ENCODE data around the gene GGN.
"Not testable (repeated sequence)": the region's sequence is repeated elsewhere in the genome, so short reads cannot be mapped to it uniquely, and the experiment has no call there.

GGN gene

DNA sequence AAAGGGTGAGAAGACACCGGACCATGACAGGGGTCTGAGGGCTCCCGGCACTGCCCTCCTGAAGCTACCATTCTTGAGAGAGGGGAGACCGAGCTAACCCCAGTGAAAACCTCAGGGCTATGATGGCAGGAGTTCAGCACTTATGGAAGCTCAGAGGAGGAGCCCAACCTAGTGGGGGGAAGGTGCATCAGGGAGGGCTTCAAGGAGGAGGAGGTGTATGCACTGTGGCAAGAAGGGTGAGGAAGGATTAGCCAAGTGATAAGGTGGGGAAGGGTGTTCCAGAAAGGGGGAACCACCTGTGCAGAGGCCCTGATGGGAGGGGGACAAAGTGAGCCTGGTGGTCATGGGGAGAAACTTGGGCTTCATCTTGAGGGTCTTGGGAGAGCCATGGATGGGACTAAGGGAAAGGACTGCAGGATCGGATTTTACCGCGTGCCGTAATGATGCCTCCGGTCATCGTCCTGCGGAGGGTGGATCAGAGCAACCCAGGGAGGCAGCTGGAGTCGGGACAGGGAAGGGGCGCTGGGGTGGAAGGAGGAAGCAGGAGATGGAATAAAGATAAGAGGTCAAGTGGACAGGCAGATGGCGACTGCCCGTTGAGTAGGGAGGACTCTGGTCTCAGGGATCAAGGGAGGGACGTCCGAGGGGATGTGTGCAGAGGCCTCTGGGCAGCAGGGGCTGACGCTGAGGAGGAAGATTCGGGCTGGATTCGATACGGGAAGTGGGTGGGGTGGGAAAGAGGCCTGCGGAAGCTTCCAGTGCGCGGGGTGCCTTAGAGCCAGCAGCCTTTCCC, 26.8 kb downstream of the GGN start:
- no peak for DNase-seq

DNA sequence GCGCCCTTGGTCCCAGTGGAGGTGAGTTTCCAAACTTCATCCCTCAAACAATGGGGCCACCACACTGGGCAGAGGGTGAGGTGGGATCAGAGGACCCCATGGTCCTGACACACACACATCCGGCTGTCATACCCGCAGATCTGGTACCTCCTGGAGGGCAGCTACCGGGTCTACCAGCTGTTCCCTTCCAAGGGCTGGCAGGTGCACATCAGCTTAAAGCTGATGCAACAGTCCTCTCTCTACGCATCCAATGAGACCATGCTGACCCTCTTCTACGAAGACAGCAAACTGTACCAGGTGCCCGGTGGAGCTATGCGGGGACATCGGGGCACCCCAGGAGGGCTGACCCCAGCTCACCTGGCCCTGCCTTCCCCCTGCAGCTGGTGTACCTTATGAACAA, 27.5 kb downstream of the GGN start:
- no peak for DNase-seq

DNA sequence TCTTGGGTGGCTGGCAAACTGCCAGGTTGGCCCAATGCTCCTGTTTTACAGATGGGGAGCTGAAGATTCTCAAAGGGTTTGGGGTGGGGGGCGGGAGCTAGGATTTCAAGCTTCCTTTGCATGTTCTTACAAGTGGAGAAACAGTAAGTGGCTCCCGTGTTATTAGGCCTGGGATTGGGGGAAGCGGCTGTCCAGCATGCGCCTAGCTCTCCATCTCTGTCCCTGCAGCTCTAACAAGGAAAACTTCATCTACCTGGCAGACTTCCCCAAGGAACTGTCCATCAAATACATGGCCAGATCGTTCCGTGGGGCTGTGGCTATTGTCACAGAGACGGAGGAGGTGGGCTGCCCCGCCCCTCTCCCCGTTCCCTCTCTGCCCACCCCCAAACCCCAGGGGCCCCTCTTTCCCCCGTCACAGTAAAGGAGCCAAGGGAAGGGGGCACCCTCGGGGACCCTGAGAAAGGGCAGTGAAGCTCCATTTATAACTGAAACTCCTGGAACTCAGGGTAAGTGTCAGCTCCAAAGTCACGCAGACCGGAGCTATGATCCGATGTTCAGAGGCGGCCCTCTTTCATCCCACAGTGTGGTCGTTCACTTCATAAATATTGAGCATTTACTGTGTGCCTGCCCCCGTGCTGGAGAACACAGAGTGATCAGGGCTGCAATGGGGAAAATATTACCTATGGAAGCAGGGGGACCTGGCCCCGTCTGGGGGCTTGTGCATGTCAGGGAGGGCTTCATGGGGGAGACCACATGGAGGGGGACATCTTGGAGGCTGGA, 28.4 kb downstream of the GGN start:
- DNase-seq, result no peak

DNA sequence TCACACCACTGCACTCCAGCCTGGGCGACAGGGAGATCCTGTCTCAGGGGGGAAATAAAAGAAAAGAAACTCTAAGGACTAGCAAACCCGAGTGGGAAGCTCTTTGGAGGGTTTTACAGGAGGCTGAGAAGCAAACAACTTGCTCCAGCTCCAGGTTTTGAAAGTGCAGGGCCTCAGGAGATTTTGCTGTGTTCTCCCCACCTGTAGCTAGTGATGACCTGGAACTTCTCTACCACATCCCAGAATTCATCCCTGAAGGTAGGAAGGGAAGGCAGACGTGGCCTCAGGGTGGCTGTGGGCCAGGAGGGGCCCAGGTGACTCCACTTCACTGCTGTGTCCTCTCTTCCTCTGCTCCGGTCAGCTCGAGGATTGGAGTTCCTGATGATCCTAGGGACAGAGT, 29.8 kb downstream of the GGN start:
- no peak for DNase-seq

DNA sequence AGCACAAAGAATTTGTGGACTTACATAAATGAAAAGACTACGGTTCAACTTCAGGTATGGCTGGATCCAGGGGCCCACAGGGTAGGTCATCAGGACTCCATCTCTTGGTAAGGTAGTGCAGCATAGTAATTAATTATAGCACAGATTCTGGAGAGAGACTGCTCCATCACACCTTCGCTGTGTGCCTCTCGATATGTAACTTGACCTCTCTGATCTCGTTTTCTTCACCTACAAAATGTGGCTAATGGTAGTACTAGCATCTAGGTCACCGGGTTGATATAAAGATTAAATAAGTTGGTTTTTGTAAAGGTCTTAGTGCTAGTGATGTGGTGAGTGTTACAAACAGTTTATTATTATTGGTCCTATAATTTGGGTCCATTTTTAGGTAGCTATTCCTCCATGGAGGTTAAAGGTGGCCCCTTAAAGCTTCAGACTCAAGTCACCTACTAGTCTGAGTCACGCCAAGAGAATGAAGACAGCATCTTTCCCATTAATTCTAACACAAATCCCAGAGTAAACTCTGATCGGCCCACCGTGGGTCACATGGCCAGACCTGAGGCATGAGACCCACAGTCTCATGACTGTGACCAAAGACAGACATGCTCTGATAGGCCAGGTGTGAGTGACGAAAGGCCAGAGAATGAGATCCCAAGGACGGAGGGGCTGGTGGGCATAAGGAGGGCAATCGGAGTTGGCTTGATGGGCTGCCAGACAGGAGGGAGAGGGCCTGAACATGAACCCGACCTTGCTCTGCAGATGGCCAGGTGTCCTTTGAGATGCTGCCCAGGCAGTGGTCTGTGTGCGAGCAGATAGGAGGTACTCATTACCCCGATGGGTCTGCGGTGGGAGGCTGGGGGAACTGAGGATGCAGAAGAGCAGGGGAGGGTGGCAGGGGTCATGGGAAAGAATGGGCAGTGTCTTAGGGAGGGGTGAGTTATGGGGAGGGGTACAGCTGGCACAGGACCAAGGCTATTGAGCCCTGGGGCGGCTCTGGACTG, 31.8 kb downstream of the GGN start:
- no peak for DNase-seq

DNA sequence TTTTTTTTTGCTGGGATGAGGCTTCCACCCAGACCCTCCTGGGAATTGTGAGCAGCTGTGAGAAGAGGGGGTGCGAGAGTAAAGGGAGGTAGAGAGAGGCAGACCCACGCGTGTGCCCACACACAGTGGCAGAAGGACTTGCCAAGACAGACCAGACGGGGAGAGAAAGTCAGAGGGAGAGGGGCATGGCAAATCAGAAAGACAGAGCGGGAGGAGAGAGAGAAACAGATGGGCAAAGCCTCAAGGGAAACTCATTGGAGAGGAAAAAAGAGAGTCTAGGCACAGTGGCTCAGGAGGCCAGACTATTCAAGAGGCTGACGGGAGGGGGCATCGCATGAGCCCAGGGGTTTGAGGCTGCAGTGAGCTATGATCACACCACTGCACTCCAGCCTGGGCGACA, 35.2 kb downstream of the GGN start:
- no peak for DNase-seq

DNA sequence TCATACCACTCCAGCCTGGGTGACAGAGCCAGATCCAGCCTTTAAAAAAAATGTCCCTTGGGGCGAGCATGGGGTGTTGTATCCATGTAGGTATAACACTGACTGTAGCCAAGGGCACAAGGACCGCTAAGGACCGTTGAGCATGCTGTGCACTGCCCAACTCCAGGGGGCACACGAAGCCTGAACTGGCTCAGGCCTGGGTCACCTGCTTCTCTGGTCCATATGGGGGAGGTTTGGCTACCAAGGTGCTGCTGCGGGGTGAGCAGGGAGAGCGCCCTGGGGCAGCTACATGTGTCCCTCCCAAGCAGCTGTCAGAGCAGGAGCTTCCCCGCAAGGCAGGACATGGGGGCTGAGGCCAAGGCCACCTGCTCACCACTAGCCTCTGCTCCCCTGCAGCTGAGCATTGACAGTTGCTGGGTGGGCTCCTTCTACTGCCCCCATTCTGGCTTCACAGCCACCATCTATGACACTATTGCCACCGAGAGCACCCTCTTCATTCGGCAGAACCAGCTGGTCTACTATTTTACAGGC, 35.9 kb downstream of the GGN start:
- no peak for DNase-seq

DNA sequence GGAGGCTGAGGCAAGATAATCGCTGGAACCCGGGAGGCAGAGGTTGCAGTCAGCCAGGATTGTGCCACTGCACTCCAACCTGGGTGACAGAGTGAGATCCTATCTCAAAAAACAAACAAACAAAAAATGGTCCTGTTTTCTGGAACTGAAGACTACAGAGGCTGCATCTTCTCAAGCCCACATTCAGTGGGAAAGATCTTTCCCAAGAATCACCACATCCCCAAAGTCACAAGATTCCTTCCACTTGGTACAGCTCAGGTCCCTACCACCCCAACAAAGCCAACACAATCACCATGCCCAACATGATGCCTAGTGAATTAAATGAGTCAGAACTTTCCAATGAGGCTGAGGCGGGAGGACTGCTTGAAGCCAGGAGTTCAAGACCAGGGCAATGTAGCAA, 37.0 kb downstream of the GGN start:
- no peak for DNase-seq

DNA sequence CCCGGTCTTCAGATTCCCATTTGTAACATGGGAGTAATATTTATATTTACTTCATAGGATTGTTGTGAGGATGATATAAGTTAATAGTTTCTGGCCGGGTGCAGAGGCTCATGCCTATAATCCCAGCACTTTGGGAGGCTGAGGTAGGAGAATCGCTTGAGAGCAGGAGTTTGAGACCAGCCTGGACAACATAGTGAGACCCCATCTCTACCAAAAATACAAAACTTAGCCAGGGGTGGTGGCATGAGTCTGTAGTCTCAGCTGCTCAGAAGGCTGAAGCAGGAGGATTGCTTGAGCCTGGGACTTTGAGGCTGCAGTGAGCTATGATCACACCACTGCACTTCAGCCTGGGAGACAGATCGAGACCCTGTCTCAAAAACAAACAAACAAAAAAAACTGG, 41.0 kb downstream of the GGN start:
- DNase-seq, result no peak

DNA sequence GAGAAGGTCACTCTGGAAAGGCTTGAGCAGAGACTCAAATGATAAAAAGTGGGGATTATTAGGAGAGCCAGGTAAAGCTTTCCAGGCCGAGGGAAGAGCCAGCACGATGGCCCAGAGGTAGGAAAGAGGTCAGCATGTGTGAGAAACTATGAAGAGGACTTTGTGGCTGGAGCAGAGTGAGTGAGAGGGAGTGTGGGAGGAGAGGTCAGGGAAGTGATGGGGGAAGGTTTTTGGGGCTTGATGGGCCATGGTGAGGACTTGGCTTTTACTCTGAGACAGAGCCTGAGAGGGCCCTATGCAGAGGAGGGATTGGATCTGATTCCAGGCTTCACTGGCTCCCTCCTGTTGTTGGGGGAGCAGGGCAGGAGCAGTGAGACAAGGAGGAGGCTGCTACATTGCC, 46.9 kb downstream of the GGN start:
- DNase-seq, result no peak

DNA sequence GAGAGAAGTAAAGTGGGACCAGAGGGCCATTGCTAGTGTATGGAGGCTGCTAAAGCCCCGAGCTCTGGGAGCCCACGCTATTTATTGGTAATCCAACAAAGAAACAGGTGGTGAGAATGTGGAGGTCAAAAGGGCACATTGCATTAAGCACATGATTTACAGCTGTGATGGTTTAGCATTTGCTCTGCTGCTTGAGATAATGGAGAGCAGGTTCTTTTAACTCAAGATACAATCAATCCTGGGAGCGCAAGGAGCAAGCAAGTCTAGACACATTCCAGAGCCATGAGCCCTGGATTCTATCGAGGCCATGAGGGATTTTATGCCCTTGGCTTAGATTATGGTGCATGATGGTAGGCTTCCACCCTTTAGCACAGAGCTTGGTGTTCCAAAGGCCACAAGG, 48.8 kb downstream of the GGN start:
- DNase-seq, result not testable (repeated sequence)

DNA sequence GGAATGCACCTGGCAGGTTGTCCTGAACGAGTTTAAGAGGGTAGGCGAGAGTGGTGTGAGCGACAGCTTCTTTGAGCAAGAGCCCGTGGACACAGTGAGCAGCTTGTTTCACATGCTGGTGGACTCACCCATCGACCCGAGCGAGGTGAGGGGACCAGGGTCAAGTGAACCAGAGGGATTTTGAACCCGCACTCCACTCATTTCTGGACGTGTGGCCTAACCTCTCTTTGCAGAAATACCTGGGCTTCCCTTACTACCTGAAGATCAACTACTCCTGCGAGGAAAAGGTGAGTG, 50.5 kb downstream of the GGN start:
- DNase-seq, result no peak

DNA sequence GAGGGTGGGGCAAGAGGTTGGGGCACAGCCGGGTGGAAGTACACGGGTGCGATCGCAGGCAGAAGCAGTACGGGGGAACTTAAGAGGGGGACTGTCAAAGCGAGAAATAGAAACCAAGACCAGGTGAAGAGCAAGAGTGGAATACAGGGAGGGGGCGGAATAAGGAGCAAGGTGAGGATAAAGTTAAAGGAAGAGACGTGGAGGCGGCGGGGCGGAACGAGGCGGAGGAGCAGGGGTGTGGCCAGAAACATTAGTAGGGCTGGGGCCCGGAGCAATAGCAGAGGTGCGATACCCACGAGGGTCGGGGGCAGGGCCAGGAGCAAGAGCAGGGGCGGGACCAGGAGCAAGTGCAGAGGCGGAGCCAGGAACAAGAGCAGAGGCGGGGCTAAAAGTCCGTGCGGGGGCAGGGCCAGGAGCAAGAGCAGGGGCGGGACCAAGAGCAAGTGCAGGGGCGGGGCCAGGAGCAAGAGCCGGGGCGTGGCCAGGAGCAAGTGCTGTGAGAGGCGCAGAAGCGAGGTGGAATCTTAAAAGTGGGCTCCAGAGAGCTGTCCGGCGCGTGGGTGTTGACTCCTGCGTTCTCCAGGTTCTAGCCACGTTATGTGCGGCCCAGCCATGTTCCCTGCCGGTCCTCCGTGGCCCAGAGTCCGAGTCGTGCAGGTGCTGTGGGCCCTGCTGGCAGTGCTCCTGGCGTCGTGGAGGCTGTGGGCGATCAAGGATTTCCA, 51.0 kb downstream of the GGN start:
- DNase-seq, result peak; percentile 99

DNA sequence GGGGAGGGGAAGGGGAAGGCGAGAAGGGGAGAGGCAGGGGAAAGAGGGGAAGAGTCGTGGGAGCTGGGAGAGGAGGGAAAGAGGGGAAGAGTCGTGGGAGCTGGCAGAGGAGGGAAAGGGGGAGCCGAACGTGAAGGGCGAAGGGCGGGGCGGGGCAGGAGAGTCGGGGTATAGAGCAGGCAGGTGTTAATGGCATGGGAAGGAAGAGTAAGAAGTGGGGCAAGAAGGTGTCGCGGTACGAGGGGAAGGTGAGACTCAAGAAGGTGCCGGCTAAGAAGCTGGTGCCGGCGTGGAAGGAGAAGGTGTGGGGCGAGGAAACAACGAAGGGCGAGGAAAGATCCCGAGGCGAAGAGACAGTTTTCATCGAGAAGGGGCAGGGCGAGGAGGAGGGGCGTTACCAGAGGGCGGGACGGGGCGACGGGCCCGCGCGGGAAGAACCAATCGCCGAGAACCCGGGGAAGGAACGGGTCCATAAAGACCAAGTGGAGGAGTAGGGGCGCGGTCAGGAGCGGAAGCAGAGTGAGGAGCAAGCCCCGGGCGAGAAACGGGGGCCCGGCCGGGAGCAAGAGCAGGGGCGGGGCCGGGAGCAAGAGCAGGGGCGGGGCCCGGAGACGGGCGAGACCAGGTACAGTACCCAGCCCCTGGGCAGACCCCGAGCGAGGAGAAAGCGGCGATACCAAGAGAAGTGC, 51.7 kb downstream of the GGN start:
- DNase-seq, result peak; percentile 98

Measured in inflammatory macrophage treated with lipopolysaccharide for 4 hours (primary cell).